NCI-H1417 treated with DMSO at 0.1 percent for 48 hours (cell line): Measurements from ENCODE around the gene SPAG16.

Source experiments
- DNase-seq: peaks from one replicate; lab custom pipeline; 2025; lab: John Stamatoyannopoulos, UW

SPAG16 gene

GRCh38 chr2:213284105-213285090 lies at the start of gene SPAG16:
Gene SPAG16 (plus strand): TSS chr2:213284464.
- DNase-seq: peak; percentile 87

DNA sequence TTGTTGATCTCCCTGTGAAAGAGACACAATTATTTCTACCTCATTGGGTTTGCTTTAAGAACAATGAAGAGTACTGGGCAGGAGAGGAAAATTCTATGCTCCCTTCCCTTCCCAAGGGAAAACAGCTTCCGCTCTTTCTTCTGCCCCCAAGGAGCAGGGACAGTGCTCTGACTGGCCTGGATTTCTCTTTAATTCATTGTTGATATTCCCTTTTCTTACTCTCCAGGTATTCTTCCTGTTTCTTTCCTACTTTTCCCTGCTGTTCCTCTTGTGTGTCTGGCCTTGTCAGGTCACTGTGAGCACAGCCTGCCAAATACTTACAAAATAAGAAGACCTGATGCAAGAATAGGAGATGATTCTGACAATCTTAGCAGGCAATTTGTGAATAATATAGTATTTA lies 49.6 kb upstream of the SPAG16 start:
- DNase-seq: no peak

GRCh38 chr2:213235741-213236140 lies 48.5 kb upstream of the SPAG16 start:
- DNase-seq: no peak

GRCh38 chr2:213237251-213237650 lies 47.0 kb upstream of the SPAG16 start:
- no peak for DNase-seq

- DNase-seq: no peak
Measured at GRCh38 chr2:213237787-213238186, 46.5 kb upstream of the SPAG16 start.

DNA sequence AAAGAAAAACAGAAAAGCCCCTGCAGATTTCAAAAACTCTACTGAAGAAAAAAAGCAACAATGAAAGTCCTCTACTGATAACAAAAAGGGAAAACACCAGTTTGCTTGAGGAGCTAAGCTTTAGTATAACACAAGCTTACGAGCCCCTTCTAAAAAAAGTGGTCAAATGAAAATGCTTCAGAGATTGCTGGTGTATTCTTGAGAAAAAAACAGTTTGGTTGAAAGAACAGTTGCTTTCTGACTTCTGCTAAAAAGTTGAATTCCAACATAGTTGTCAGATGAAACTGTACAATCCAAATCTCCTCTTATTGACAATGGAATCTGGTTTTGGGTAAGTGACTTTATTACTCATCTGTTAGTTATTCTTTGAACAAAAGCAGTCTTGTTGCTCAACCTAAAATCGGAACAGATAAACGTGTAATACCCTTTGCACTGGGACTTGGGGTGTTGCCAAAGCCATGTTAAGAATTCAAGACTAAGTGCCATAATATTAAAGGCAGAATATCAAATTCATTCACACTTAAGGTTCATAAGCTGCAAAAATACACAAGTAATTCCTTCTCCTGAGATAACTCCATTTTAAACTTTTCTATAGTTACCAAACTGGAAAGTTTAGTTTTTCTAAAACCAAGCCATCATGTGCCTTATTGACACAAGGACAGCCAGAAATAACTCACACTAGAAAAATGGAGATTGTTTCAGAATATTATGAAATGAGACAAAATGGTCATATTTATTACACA lies 45.3 kb upstream of the SPAG16 start:
- DNase-seq: no peak

- no peak for DNase-seq
Measured at GRCh38 chr2:213241817-213242216, 42.4 kb upstream of the SPAG16 start.

- no peak for DNase-seq
Measured at GRCh38 chr2:213242653-213243052, 41.6 kb upstream of the SPAG16 start.

DNA sequence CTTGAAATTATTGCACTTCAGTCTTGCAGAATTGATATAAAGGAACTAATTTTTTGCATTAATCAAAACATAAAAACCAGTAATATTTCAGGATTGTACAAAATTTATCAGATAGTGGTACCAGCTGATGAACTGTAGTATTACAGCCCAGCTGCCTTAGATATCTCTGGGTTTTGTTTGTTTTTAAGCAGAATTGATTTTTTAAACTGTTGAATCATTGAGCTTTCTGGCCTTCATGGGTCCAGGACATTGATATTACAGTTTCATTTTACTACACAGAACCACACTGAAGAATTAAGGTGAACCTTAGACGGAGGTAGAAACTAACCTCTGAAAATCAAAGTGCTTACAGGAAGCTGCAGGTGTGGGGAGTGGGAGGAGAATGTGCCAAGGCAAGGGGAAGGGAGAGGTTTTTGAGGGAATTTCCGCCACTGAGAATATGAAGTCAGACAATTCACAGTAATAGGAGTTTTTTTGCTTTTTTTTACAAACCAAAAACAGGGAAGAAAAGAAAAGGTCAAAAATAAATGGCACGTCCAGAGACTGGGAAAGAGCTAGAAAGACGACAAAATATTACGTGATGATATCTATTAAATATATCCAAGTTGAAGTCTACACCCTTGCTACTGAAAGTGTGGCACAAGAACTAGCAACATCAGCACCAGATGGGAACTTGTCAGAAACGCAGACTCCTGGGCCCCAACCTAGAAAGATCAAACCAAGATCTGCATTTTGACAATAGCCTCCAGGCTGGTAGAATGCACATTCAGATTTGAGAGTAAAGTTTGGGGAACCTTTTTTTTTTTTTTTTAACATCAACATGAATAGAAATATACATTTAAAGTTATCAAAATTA lies 40.8 kb upstream of the SPAG16 start:
- DNase-seq: no peak

DNA sequence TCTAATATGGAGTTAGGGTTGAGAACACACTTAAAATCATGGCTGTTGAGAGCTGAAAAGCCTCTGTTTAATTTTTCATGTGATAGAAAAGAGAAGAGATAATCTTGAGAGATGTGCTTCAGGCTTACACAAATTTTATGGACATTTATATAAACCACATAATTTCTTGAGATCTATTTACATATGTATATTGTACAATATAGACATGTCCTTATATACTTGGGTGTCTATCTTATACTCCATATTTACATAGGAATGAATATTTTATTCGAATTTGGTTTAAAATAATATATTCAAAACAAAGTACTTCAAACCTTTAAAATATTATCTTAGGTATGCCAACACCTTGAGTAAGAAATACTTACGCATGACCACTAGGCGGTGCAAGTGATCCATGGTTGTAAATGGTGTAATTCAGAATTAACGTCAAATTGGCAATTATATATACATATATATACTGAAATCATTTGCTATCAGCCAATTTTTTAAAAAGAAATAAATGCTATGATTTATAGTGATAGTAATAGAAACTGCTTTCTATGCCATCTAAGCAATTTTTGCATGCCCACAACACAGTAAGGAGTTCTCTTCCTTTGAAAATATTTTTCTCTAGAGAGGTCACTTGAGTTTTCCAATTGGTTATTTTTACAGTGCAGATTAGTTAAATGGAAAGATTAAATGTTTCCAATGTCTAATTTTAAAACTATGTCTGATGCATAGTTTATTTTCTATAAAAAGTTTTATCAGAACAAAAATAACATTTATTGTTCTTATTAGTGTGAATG lies 37.6 kb upstream of the SPAG16 start:
- no peak for DNase-seq

- no peak for DNase-seq
Measured at GRCh38 chr2:213247566-213247965, 36.7 kb upstream of the SPAG16 start.

GRCh38 chr2:213248637-213249036 lies 35.6 kb upstream of the SPAG16 start:
- DNase-seq: no peak

- DNase-seq: no peak
Measured at GRCh38 chr2:213249502-213249901, 34.8 kb upstream of the SPAG16 start.

- DNase-seq: peak; percentile 52
Measured at GRCh38 chr2:213251618-213252017, 32.6 kb upstream of the SPAG16 start.

DNA sequence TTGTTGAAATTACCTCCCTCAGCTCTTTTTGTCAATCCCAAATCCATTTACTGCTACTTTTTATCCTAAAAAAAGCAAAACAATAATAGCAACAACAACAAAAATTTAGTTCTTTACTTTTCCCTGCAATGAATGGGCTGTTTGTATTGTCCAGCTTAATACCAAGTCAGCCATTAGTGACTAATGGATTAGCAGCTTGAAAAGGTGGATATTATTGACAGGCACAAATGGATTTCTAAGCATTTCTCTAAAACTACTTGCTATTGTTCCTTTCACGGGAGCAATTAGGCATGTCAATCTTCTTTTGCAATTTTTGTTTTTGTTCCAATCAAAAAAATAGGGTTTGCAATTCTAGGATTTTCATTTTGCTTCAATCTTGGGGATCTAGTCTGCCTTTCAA lies 32.1 kb upstream of the SPAG16 start:
- DNase-seq: no peak

DNA sequence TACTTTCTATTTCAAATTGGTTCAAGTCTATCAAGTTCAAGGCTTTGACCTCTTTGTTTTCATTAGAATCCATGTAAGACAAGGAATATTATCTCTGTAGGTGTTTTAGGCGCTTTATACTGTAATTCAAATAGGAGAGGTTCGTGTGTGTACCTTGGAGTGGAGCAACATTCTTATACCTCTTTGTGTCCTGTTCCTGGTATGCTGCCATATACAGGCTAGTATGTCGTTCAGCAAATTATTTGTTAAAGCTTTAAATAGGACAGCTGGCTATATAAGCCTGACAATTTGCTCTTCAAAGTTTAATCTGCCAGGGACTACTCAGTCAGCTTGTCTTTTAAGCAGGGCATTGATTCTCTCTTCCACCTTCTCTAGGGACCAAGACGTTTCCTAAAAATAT lies 31.1 kb upstream of the SPAG16 start:
- DNase-seq: no peak

GRCh38 chr2:213259266-213259665 lies 25.0 kb upstream of the SPAG16 start:
- no peak for DNase-seq

DNA sequence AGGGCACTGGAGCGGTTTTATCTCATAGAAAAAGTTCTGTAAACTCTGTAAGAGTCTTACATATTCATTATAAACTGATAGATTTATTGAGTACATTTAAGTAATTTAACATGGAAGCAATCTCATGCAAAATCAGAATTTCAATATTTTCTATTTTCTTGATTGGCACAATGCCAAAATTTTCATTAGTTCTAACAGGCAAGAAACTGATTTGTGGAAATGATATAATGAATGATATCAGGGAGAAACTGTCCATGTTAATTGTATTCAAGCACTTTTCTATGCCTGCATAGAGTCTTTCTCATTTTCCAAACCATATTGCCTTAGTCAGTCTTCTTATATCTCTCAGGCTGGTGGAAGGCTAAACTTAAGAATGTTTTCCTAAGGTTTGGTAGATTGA lies 23.0 kb upstream of the SPAG16 start:
- no peak for DNase-seq

DNA sequence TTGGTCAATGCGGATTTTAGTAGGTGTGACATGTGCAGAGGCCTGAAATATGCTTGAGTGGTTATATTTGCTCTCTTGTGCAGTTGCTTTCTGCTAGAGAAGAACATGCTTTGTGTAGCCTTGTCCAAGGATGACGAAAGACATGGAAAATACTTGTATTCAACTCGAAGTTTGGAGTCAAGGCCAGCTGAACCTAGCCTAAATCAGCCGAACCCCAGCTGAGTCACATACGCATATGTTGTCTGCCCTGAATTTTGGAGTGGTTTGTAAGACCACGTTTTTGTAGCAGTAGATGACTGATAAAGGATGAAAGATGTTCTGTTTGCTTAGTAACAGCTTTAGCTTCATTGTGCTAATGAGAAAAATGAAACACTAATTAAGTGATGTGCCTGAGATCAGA lies 22.5 kb upstream of the SPAG16 start:
- no peak for DNase-seq

- DNase-seq: no peak
Measured at GRCh38 chr2:213265679-213266078, 18.6 kb upstream of the SPAG16 start.

- no peak for DNase-seq
Measured at GRCh38 chr2:213266421-213266820, 17.8 kb upstream of the SPAG16 start.
